ENCODE results near the gene PRR11.
A peak's percentile ranks its signal among the peaks of the same experiment; 100 is the strongest.
"Not testable (repeated sequence)": the region's sequence is repeated elsewhere in the genome, so short reads cannot be mapped to it uniquely, and the experiment has no call there.

The PRR11 gene

DNA sequence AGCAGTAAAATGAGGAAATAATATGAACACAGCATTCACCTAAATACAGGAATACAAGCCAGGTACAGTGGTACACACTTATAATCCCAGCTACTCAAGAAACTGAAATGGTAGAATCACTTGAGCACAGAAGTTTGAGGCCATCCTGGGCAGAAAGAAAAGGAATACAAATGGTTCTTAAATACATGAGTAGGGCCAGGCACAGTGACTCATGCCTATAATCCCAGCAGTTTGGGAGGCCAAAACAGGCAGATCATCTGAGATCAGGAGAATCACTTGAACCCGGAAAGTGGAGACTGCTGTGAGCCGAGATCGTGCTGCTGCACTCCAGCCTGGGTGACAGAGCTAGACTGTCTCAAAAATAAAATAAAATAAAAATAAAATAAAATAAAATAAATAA lies 31.3 kb downstream of the PRR11 start:
- in situ Hi-C loops (cut with HindIII; ENCODE audit: low pct_ligation_motif_present, low pct_unique_long_range_greater_than_20kb, low sequenced_read_pairs) = no loop called here
- no peak for DNase-seq

DNA sequence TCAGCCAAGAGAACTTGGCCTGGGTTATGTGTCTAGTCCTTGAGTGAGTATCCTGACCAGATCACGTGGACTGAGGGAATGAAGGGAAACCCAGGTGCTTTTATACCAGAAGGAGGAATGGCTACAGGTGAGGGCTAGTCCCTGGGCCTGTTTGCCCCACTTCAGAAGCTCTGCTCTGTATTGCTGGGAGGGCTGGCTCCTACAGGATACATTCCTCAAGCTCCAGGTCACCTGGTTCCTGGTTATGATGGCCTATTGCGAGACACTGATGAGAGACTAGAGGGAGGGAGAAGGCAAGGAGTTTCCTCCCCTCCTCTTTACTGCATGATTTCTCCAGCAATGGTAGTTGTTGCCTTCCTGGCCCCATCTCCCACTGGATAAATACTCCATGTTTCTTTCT lies 35.3 kb downstream of the PRR11 start:
- DNase-seq = no peak
- in situ Hi-C loops (cut with HindIII; ENCODE audit: low pct_ligation_motif_present, low pct_unique_long_range_greater_than_20kb, low sequenced_read_pairs) = no loop called here

DNA sequence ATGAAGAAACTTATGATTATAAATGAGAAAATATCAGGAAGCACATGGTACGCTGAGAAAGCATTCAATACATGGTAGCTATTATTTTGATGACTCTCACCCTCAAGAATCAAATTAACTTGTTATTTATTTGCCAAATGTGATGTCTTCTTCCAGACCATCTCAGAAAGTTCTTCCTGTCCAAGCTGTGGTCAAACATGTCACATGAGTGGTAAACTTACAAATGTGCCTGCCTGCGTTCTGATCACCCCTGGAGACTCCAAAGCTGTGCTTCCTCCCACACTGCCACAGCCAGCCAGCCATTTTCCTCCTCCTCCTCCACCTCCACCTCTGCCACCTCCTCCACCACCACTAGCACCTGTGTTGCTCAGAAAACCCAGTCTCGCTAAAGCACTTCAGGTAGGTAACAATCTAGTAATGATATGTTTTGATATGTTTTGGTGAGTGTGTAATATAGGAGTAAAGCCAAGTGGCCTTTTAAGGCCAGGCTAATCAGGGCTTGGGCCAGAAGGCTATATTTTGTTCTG lies 37.9 kb downstream of the PRR11 start:
- in situ Hi-C loops (cut with HindIII; ENCODE audit: low pct_ligation_motif_present, low pct_unique_long_range_greater_than_20kb, low sequenced_read_pairs) = no loop called here
- DNase-seq = no peak

DNA sequence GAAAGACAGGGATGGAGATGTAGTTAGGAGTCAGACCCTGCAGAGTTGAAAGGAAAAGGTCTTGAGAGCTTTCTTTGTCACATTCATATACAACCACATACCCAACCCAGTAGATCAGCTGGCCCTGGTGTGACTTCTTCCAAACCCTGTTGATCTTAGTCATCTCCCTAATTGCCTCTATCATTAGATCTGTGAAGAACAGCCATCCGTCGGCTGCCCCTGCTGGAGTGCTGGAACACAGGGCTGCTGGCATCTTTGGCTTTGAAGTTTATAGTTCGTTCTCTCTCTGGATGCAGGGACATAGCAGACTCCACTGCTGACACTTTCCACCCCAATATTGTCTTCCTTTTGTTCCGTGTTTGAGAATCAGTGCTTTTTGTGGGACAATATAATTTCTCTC lies 43.9 kb downstream of the PRR11 start:
- no peak for DNase-seq
- in situ Hi-C loops (cut with HindIII; ENCODE audit: low pct_ligation_motif_present, low pct_unique_long_range_greater_than_20kb, low sequenced_read_pairs) = no loop called here

DNA sequence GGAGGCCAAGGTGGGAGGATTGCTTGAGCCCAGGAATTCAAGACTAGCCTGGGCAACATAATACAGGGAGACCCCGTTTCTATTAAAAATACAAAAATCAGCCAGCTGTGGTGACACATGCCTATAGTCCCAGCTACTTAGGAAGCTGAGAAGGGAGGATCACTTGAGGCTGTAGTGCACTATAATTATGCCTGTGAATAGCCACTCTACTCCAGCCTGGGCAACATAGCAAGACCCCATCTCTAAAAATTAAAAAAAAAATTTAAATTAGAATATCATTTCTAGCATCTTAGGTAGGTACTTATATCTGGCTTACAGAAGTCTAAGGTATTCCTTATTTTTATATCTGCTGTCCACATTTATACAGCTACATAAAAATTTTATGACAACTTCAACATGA lies 46.8 kb downstream of the PRR11 start:
- no peak for DNase-seq
- in situ Hi-C loops (cut with HindIII; ENCODE audit: low pct_ligation_motif_present, low pct_unique_long_range_greater_than_20kb, low sequenced_read_pairs) = no loop called here

DNA sequence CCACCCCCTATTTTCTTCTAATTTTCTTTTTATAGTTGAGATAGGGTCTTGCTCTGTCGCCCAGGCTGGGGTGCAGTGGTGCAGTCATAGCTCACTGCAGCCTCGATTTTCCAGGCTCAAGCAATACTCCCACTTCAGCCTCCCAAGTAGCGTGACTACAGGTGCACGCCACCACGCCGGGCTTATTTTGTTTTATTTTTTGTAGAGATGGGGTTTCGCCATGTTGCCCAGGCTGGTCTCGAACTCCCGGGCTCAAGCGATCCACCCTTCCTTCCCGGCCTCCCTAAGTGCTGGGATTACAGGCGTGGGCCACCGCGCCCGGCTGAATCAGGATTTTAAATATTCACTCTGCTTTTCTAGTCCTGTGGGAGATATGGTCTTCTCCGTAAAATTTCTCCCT lies 63.8 kb downstream of the PRR11 start:
- in situ Hi-C loops (cut with HindIII; ENCODE audit: low pct_ligation_motif_present, low pct_unique_long_range_greater_than_20kb, low sequenced_read_pairs) = no loop called here
- no peak for DNase-seq

DNA sequence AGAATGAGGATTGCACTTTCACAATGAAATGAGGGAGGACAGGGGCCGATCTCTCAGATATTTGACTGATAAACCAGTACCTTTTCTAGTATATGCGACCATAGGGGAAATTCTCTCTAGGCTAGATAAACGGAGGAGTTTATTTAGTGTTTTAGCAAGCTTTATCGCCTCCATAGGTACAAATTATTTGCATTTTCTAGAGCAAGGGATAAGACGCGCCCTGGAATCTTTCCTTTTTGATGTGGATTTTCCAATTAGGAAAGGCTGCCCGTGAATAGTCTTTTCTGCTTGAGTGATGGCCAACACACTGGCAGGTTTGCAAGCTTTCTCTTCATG lies 64.4 kb downstream of the PRR11 start:
- no peak for DNase-seq
- in situ Hi-C loops (cut with HindIII; ENCODE audit: low pct_ligation_motif_present, low pct_unique_long_range_greater_than_20kb, low sequenced_read_pairs) = no loop called here

DNA sequence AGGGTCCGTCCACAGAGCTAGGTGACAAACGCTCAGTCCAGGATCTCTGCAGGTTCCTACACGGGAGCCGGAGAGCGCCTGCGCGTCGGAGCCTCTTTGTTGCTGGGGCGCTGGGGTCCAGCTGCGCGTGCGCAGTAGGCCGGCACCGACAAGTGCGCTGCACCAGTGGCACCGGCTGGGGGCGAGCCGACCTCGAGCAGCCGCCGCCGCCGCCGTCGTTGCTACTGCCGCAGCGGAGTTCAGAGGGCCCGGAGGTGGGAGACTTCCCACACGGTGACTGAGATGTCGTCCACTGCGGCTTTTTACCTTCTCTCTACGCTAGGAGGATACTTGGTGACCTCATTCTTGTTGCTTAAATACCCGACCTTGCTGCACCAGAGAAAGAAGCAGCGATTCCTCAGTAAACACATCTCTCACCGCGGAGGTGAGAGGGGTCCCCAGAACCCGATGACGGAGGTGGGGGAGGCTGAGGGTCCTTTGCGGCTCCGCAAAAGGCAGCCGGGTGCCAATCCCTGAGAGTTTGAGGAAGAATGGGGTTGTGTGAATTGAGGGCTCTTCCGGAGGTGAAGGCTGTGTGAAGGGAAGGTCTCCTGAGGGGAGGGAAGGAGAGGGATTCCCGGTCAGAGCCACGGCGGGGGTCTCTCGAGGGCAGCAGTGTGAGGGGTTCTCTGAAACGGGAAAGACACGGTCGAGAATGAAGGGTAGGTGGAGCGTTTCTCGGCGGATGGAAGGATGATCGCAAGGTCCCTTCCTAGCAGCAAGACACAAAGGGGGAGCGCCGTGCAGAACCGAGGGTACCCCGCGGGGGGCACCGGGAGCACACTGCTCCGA lies 65.0 kb downstream of the PRR11 start, which contains the start of gene GDPD1:
Gene GDPD1 (plus strand): TSS at position 184 of the 831 bp plus-strand sequence. CDS start 99 bp downstream, at position 283.
- peak; percentile 96 for DNase-seq
- in situ Hi-C loops (cut with HindIII; ENCODE audit: low pct_ligation_motif_present, low pct_unique_long_range_greater_than_20kb, low sequenced_read_pairs) = no loop called here

DNA sequence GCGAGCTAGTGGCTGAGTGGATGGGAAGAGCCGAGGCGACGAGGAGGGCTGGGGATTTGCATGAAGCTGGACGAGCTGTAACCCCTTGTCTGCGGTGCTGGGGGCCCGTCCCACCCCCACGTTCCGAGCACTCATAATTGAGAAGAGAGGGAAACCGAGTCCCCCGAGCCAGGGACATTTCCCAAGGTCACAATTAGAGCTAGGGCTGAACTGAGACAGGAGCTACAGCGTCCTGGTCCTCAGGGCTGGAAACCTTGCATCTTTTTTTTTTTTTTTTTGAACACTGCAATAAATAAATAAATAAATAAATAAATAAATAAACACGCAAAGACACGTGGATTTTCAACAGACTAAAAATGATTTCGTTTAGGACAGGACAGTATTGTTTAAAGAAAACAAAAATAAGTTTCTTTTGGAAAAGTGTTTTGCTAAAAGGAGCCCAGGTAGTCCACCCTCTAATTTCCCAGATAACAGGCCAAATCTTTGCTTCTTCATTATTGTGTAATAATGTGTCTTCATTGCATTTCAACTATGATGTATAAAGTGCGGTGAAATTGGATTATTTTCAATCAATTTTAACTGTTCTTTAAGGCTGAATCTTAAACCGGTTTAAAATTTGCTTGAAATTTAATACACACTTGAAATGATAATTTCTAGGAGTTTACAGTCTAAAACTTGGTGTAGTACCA lies 65.8 kb downstream of the PRR11 start:
- DNase-seq = no peak
- in situ Hi-C loops (cut with HindIII; ENCODE audit: low pct_ligation_motif_present, low pct_unique_long_range_greater_than_20kb, low sequenced_read_pairs) = no loop called here

DNA sequence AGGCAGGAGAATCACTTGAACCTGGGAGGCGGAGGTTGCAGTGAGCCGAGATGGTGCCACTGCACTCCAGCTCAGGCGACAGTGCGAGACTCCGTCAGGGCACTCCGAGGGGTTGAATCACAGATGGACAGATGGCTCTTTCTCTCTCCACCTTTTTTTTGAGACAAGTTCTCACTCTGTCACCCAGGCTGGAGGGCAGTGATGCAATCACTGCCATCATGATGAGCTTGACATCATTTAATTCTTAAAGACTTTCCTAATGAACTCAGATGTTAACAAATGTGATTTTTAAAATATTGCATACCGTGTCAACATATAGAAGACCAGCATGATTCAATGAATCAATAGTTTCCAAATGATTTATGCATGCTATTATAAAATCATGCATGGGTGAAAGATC lies 68.3 kb downstream of the PRR11 start:
- no peak for DNase-seq
- in situ Hi-C loops (cut with HindIII; ENCODE audit: low pct_ligation_motif_present, low pct_unique_long_range_greater_than_20kb, low sequenced_read_pairs) = no loop called here

DNA sequence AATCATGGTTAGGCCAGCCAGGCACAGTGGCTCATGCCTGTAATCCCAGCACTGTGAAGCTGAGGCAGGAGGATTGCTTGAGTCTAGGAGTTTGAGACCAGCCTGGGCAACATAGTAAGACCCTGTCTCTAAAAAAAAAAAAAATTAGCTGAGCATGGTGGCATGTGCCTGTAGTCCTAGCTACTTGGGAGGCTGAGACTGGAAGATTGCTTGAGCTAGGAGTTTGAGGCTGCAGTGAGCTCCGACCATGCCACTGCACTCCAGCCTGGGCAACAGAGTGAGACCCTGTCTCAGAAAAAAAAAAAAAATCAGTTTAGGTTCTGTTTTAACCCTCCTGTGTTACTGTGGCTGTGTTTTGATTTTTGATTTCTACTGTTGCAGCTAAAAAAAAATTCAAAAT lies 73.0 kb downstream of the PRR11 start:
- in situ Hi-C loops (cut with HindIII; ENCODE audit: low pct_ligation_motif_present, low pct_unique_long_range_greater_than_20kb, low sequenced_read_pairs); DNase-seq: not testable (repeated sequence)

DNA sequence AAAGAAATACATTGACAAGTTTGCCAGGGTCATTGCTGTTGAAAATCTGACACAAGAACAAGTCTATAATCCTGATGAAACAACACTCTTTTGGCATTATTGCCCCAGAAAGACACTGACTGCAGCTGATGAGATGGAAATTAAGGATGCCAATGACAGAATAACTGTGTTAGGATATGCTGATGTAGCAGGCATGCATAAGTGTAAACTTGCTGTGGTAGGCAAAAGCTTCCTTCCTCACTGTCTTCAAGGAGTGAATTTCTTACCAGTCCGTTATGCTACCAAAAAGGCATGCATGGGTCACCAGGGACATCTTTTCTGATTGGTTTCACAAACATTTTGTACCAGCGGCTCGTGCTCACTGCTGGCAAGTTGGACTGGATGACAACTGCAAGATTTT lies 75.2 kb downstream of the PRR11 start:
- in situ Hi-C loops (cut with HindIII; ENCODE audit: low pct_ligation_motif_present, low pct_unique_long_range_greater_than_20kb, low sequenced_read_pairs) = no loop called here

DNA sequence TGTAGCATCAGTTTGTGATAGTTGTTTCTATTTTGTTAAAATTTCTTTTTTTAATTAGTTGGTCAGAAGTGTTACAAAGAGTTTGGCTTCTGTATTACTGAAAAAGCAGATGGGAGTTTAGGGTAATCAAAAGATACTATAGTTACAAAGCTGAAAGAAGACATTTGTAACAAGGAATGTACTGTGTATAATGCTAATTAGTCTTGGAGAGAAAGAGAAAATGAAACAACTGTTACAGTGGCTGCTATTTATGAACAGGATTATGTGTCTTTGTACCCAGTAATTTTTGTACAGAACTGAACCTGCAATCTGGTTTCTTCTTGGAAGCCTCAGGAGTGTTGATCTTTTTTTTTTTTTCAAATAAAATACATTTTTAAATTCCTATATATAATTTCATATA lies 79.1 kb downstream of the PRR11 start:
- in situ Hi-C loops (cut with HindIII; ENCODE audit: low pct_ligation_motif_present, low pct_unique_long_range_greater_than_20kb, low sequenced_read_pairs) = no loop called here

More for the DNA sequence above, 75.2 kb downstream of the PRR11 start:
- DNase-seq = no peak

DNA sequence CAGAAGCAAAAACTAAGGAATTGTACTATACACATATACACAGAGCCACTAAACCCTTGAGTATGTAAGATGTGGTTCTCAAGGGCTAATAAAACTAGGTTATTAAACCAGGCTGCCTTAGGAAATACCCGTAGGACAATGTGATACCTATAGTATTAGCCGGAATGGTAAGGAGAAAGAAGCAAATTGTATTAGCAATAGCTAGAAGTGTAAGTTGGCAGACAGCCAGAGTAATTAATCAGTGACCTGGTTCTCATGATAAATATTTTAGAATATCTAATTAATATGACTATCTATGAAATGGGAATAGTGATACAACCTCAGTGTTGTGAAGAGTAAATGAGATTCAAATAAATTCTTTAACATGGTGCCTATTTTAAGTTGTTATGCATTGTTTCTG lies 83.4 kb downstream of the PRR11 start:
- in situ Hi-C loops (cut with HindIII; ENCODE audit: low pct_ligation_motif_present, low pct_unique_long_range_greater_than_20kb, low sequenced_read_pairs) = no loop called here
- DNase-seq = no peak

More for the DNA sequence above, 79.1 kb downstream of the PRR11 start:
- no peak for DNase-seq

DNA sequence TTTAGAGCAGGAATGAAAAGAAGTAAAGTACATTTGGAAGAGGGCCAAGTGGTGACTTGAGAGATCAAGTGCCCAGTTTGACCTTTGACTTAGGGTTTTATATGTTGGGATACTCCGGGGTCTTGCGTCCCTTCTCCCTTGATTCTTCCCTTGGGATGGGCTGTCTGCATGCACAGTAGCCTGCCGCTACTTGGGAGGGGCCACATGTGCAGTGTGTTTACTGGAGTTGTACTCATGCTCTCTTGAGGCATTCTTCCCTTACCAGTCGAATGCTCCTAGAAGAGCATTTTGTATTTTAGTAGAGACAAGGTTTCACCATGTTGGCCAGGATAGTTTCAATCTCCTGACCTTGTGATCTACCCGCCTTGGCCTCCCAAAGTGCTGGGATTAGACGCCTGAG lies 88.5 kb downstream of the PRR11 start:
- DNase-seq = no peak
- in situ Hi-C loops (cut with HindIII; ENCODE audit: low pct_ligation_motif_present, low pct_unique_long_range_greater_than_20kb, low sequenced_read_pairs) = no loop called here

Measured in ACHN (cell line).